Natural killer cell (primary cell): ENCODE results near the gene HHAT. TPM values are rescaled to one million over a fixed set of nuclear protein-coding genes. Genes with fewer than 3 reads are reported as not detected.

Source experiments
- ATAC-seq, 3 donors: fragments of 150-1000 bp in 2 of 3; fragments of 200-7000 bp in 1 of 3; cut with Tn5 transposase; 1 replicate in 1 of 3; 2 replicates in 2 of 3; pipeline ENCODE4 v1.10.0; 2021; ENCODE audit warnings: mild to moderate bottlenecking in 2 of 3, moderate library complexity in 2 of 3
- DNase-seq, 2 donors: peaks; one replicate each; pipeline versions ENCODE4 v3.0.0 to v3.0.0-alpha.2; 2013 to 2021; ENCODE audit warnings: mixed read lengths in 1 of 2
- H3K27ac ChIP-seq: one replicate; pipeline ENCODE4 v1.5.1; 2013; ENCODE audit warnings: mild to moderate bottlenecking, low read length
- H3K27me3 ChIP-seq: one replicate; pipeline ENCODE4 v1.6.1; 2013; ENCODE audit warnings: low read length; ENCODE audit not compliant: control insufficient read depth, insufficient read depth
- H3K36me3 ChIP-seq: one replicate; pipeline ENCODE4 v1.6.1; 2013; ENCODE audit warnings: low read length; ENCODE audit not compliant: control insufficient read depth, insufficient read depth
- H3K4me1 ChIP-seq: one replicate; pipeline ENCODE4 v1.6.1; 2013; ENCODE audit warnings: low read length; ENCODE audit not compliant: control insufficient read depth, insufficient read depth
- H3K4me3 ChIP-seq: one replicate; pipeline ENCODE4 v1.5.1; 2013; ENCODE audit warnings: low read length
- H3K9me3 ChIP-seq: one replicate; pipeline ENCODE4 v1.6.1; 2013; ENCODE audit warnings: low read length; ENCODE audit not compliant: control insufficient read depth, insufficient read depth
- H3K27ac Mint-ChIP-seq, 2 donors: one replicate each; pipeline ENCODE4 v1.8.0; 2022; ENCODE audit warnings: mild to moderate bottlenecking in 2 of 2, mixed read lengths in 2 of 2, moderate library complexity in 1 of 2
- H3K27me3 Mint-ChIP-seq, 2 donors: one replicate each; pipeline ENCODE4 v1.8.0; 2022; ENCODE audit warnings: low read depth in 2 of 2, mixed read lengths in 2 of 2
- H3K36me3 Mint-ChIP-seq: one replicate; pipeline ENCODE4 v1.8.0; 2022; ENCODE audit warnings: mixed read lengths
- H3K4me1 Mint-ChIP-seq, 2 donors: one replicate each; pipeline ENCODE4 v1.8.0; 2022; ENCODE audit warnings: mixed read lengths in 2 of 2
- H3K4me3 Mint-ChIP-seq: one replicate; pipeline ENCODE4 v1.8.0; 2022; ENCODE audit warnings: mild to moderate bottlenecking, moderate library complexity, mixed read lengths
- H3K9me3 Mint-ChIP-seq, 2 donors: one replicate each; pipeline ENCODE4 v1.8.0; 2022; ENCODE audit warnings: mixed read lengths in 2 of 2
- CTCF ChIP-seq: fragments of 200-600 bp; IDR thresholded peaks from one replicate; pipeline ENCODE4 v1.8.0; 2022; ENCODE audit warnings: antibody characterized with exemption
- WGBS: methylation state at CpG from one replicate; pipeline ENCODE4 v1.1.7; 2013; ENCODE audit warnings: missing lambda C conversion rate; ENCODE audit not compliant: insufficient coverage; 5-methylcytosine and 5-hydroxymethylcytosine counted together
- intact Hi-C: fragments of 100-400 bp; cut with micrococcal nuclease; formaldehyde crosslinking; loops from one replicate; pipeline ENCODE4 v1.14.2; 2022
- total RNA-seq, 4 donors: library from RNA; stranded (reverse); fragments of 120-200 nt in 1 of 4; gene quantifications; one replicate each; pipeline versions ENCODE4 v1.2.3 to v1.2.4, GENCODE V29; 2013 to 2022

The HHAT gene
- total RNA-seq, 3 donors from 2014 or later (not counting 1 experiment from before 2014, with no cell fraction given): 0.79 to 1.1 (median 0.82) TPM

DNA sequence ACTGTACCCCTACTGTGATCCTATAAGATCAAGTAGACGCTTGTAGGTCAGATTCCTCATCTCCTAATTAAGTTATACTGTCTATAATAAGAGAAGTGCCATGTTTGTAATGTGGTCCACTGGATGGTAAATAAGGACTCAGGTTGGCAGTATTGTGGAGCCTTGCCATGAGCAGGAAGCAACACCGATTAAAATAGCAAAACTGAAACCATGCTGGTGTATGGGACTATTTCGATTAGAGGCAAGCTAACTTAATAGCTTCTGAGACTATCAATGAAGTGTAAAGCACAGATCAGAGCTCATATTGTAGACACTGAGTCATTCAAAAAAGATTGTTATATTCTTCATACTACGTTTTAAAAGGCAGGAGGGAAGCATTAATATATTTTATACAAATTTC is 348.8 kb downstream of the HHAT start:
- no peaks in the 10 kb centered on the region for H3K9me3 Mint-ChIP-seq

GRCh38 chr1:210678306-210678705 is 349.6 kb downstream of the HHAT start:
- H3K9me3 Mint-ChIP-seq: no peaks in the 10 kb centered on the region
- Histone ChIP-seq H3K4me3 (no peak overlapping the region), H3K4me1 (no peaks in the 10 kb centered on the region), H3K36me3 (no peaks in the 10 kb centered on the region), H3K27me3 (no peaks in the 10 kb centered on the region), H3K9me3 (no peaks in the 10 kb centered on the region), H3K27ac (no peak overlapping the region)
- no peak for TF ChIP-seq CTCF
- no peaks in the 10 kb centered on the region for H3K27me3 Mint-ChIP-seq
- H3K4me1 Mint-ChIP-seq: no peaks in the 10 kb centered on the region
- no peak overlapping the region for H3K27ac Mint-ChIP-seq
- intact Hi-C loops: no loop called here
- H3K36me3 Mint-ChIP-seq: no peaks in the 10 kb centered on the region
- H3K4me3 Mint-ChIP-seq: no peak overlapping the region
- 96% methylated on average over 2 of the region's 3 CpGs for WGBS
- DNase-seq (no peak), ATAC-seq (no peak)

More for the DNA sequence above, 348.8 kb downstream of the HHAT start:
- Mint-ChIP-seq H3K4me1 (no peaks in the 10 kb centered on the region), H3K27me3 (no peaks in the 10 kb centered on the region), H3K36me3 (no peaks in the 10 kb centered on the region), H3K4me3 (no peak overlapping the region), H3K27ac (no peak overlapping the region)
- no peak for ATAC-seq
- Histone ChIP-seq H3K4me1 (no peaks in the 10 kb centered on the region), H3K36me3 (no peaks in the 10 kb centered on the region), H3K27me3 (no peaks in the 10 kb centered on the region), H3K27ac (no peak overlapping the region), H3K9me3 (no peaks in the 10 kb centered on the region), H3K4me3 (no peak overlapping the region)
- intact Hi-C loops: no loop called here
- no peak for DNase-seq
- TF ChIP-seq CTCF: no peak
- 69% methylated on average over 2 of the region's 4 CpGs for WGBS

DNA sequence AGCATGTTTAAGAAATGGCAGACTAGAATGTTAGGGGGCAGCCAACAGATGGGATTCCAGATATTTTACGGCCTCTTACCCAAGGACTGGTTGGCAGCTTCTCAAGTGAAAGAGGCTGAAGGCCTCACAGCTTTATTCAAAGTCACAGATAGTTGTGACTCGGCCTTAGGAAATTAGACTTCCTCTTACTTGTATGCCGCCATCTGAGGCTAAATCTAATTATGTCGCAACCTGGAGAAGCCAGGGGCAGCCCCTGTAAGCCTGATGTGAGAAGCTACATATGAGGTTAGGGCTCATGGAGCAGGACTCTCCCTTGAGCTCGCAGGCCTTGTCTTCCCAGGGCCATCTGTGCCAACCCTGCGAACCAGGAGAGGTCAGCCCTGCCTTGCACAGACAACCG is 352.5 kb downstream of the HHAT start:
- H3K4me1 Mint-ChIP-seq: peaks cover 0 to 4% of the 10 kb centered on the region in 2 donors
- ATAC-seq: peak in 1 of 3 donors; percentile 16
- no peaks in the 10 kb centered on the region for H3K36me3 ChIP-seq
- H3K27me3 ChIP-seq: no peaks in the 10 kb centered on the region
- no peaks in the 10 kb centered on the region for H3K9me3 Mint-ChIP-seq
- no peak for DNase-seq
- no peak for TF ChIP-seq CTCF
- intact Hi-C loops: no loop called here
- H3K4me3 ChIP-seq: no peak overlapping the region
- no peak overlapping the region for H3K27ac ChIP-seq
- no peak overlapping the region for H3K27ac Mint-ChIP-seq
- 83% methylated on average over 7 of the region's 7 CpGs for WGBS
- no peaks in the 10 kb centered on the region for H3K9me3 ChIP-seq
- no peaks in the 10 kb centered on the region for H3K4me1 ChIP-seq
- no peaks in the 10 kb centered on the region for H3K36me3 Mint-ChIP-seq
- no peaks in the 10 kb centered on the region for H3K27me3 Mint-ChIP-seq
- no peak overlapping the region for H3K4me3 Mint-ChIP-seq

GRCh38 chr1:210683403-210684047 is 354.8 kb downstream of the HHAT start:
- no peak for TF ChIP-seq CTCF
- Mint-ChIP-seq H3K4me1 (peaks cover 0 to 4% of the 10 kb centered on the region in 2 donors), H3K9me3 (no peaks in the 10 kb centered on the region), H3K36me3 (no peaks in the 10 kb centered on the region), H3K4me3 (no peak overlapping the region), H3K27ac (no peak overlapping the region), H3K27me3 (no peaks in the 10 kb centered on the region)
- no peak overlapping the region for H3K4me3 ChIP-seq
- no peaks in the 10 kb centered on the region for H3K9me3 ChIP-seq
- no peak overlapping the region for H3K27ac ChIP-seq
- intact Hi-C loops: no loop called here
- H3K27me3 ChIP-seq: no peaks in the 10 kb centered on the region
- H3K4me1 ChIP-seq: no peaks in the 10 kb centered on the region
- ATAC-seq (no peak), DNase-seq (no peak)
- 92% methylated on average over 33 of the region's 33 CpGs for WGBS
- H3K36me3 ChIP-seq: no peaks in the 10 kb centered on the region
